ENCODE measurements around the gene MAT1A. TPM values are rescaled to one million over a fixed set of nuclear protein-coding genes. Genes with fewer than 3 reads are reported as not detected.

Gene MAT1A
- total and polyA plus RNA-seq, 7 donors, result 0.49 TPM; not detected in 6

- H3K9me3 ChIP-seq, result no peaks in the 10 kb centered on the region
- no peak for TF ChIP-seq CTCF (IDR thresholded peaks at IDR 0.05)
- intact Hi-C loops (cut with DNase I), result no loop called here
- 68 to 82% (median 73%) methylated on average over 12 of the region's 12 CpGs for WGBS, 3 donors
- DNase-seq, result no peak
- H3K4me1 ChIP-seq, result no peaks in the 10 kb centered on the region
- ATAC-seq, result no peak
- H3K4me3 ChIP-seq, result no peak overlapping the region
- no peaks in the 10 kb centered on the region for H3K36me3 ChIP-seq (ENCODE audit: insufficient read depth in 1 of 2, low read depth in 1 of 2)
- H3K27me3 ChIP-seq (ENCODE audit: insufficient read depth in 3 of 3, low read length in 2 of 3), result no peaks in the 10 kb centered on the region
- H3K27ac ChIP-seq, result no peak overlapping the region
These were observed 11.7 kb downstream of the MAT1A start for GRCh38 chr10:80277567-80278250.

GRCh38 chr10:80277016-80277415 is 12.4 kb downstream of the MAT1A start:
- intact Hi-C loops (cut with DNase I), result no loop called here
- no peaks in the 10 kb centered on the region for H3K36me3 ChIP-seq (ENCODE audit: insufficient read depth in 1 of 2, low read depth in 1 of 2)
- no peaks in the 10 kb centered on the region for H3K9me3 ChIP-seq
- WGBS, 3 donors, result 63 to 81% (median 65%) methylated on average over 4 of the region's 4 CpGs
- ATAC-seq (no peak), DNase-seq (no peak)
- H3K27me3 ChIP-seq (ENCODE audit: insufficient read depth in 3 of 3, low read length in 2 of 3), result no peaks in the 10 kb centered on the region
- H3K27ac ChIP-seq, result no peak overlapping the region
- H3K4me1 ChIP-seq, result no peaks in the 10 kb centered on the region
- TF ChIP-seq CTCF (IDR thresholded peaks at IDR 0.05), result no peak
- H3K4me3 ChIP-seq, result no peak overlapping the region

DNA sequence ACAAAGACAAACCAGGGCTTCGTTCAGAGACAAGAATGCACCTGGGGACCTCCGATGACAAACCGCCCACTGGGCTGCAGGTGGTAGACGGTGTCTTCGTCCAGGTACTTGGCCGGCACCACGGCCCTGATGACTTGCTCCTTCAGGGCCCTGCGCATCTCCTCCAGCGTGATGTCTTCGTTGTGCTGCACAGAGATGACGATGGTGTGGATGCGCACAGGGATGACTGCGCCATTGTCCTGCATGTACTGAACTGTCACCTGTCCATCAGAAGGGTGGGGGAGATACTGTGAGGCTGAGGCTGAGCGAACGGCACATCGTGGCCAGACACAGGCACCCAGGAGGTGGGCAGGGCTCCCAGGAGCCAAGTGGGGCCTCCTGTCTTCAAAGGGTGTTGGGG is 13.1 kb downstream of the MAT1A start:
- Histone ChIP-seq H3K4me1 (no peaks in the 10 kb centered on the region), H3K36me3 (ENCODE audit: insufficient read depth in 1 of 2, low read depth in 1 of 2) (no peaks in the 10 kb centered on the region), H3K27ac (no peak overlapping the region), H3K27me3 (ENCODE audit: insufficient read depth in 3 of 3, low read length in 2 of 3) (no peaks in the 10 kb centered on the region), H3K4me3 (no peak overlapping the region), H3K9me3 (no peaks in the 10 kb centered on the region)
- intact Hi-C loops (cut with DNase I), result no loop called here
- 92 to 94% (median 93%) methylated on average over 16 of the region's 16 CpGs for WGBS, 3 donors
- no peak for TF ChIP-seq CTCF (IDR thresholded peaks at IDR 0.05)
- ATAC-seq, result no peak
- DNase-seq, result no peak

- WGBS, 3 donors, result 53 to 65% (median 64%) methylated on average over 7 of the region's 7 CpGs
- Histone ChIP-seq H3K9me3 (no peaks in the 10 kb centered on the region), H3K4me3 (no peak overlapping the region), H3K4me1 (no peaks in the 10 kb centered on the region), H3K36me3 (ENCODE audit: insufficient read depth in 1 of 2, low read depth in 1 of 2) (no peaks in the 10 kb centered on the region), H3K27ac (no peak overlapping the region), H3K27me3 (ENCODE audit: insufficient read depth in 3 of 3, low read length in 2 of 3) (no peaks in the 10 kb centered on the region)
- TF ChIP-seq CTCF (IDR thresholded peaks at IDR 0.05), result no peak
- intact Hi-C loops (cut with DNase I), result no loop called here
- ATAC-seq, result no peak
- DNase-seq, result no peak
These were observed 13.7 kb downstream of the MAT1A start for GRCh38 chr10:80275756-80276155.

DNA sequence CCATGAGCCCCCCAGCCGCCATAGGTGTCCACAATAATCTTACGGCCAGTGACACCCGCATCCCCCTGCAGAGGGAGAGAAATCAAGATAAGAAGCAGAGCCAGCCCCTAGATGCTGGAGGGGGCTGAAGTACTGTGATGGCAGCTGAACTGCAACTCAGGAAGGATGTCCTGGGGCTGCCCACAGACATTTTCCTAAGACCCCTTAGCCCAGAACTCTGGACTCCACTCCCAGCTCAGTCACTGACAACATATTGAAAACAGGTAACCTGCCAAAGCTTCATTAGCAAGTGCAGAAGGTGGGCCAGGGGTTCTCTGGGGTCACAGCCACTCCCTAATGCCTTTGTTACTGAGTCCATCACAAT is 14.3 kb downstream of the MAT1A start:
- no peak for TF ChIP-seq CTCF (IDR thresholded peaks at IDR 0.05)
- no peaks in the 10 kb centered on the region for H3K27me3 ChIP-seq (ENCODE audit: insufficient read depth in 3 of 3, low read length in 2 of 3)
- no peak overlapping the region for H3K4me3 ChIP-seq
- WGBS, 3 donors, result 95 to 100% (median 98%) methylated on average over 3 of the region's 3 CpGs
- DNase-seq, result no peak
- no peaks in the 10 kb centered on the region for H3K4me1 ChIP-seq
- no peak for ATAC-seq
- H3K36me3 ChIP-seq (ENCODE audit: insufficient read depth in 1 of 2, low read depth in 1 of 2), result no peaks in the 10 kb centered on the region
- intact Hi-C loops (cut with DNase I), result no loop called here
- H3K27ac ChIP-seq, result no peak overlapping the region
- H3K9me3 ChIP-seq, result no peaks in the 10 kb centered on the region

Measured in psoas muscle (tissue), 8 donors.